ENCODE measurements around the gene NOD2.

Gene NOD2
- total RNA-seq: 2.5 to 15.6 reads per million in 2 donors

DNA sequence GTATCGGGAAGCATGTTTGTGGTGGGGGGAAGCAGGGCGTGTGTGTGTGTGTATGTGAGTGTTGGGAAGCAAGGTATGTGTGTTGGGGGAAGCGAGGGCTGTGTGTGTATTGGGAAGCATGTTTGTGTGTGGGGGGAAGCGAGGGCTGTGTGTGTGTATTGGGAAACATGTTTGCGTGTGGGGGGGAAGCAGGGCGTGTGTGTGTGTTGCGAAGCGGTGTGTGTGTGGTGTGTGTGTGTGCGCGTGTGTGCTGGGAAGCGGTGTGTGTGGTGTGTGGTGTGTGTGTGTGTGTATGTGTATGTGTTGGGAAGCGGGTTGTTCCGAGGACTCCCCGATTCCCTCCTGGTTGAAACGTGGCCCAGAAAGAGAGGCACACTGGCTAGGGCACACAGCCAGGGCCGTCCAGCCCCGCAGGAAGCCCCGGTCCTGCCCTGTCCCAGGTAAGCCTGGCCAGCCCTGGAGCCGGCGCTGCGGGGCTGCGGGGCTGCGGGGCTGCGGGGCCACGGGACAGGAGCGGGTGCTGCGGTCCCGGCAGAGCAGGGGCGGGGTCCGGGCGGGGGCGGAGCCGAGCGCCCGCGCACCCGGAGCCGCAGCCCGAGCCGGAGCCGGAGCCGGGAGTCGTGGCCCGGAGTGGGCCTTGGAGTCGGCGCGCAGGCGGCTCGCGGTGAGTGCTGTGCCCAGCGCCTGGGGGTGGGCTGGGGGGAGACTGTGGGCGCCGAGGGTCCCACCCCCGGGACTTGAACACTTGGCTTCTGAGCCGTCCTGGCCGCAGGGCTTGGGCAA is at the start of gene NOD2:
Gene NOD2 (plus strand): TSS at position 608 of the 783 bp plus-strand sequence. CDS start 5,890 bp downstream, outside the sequence.
- DNase-seq: no peak

DNA sequence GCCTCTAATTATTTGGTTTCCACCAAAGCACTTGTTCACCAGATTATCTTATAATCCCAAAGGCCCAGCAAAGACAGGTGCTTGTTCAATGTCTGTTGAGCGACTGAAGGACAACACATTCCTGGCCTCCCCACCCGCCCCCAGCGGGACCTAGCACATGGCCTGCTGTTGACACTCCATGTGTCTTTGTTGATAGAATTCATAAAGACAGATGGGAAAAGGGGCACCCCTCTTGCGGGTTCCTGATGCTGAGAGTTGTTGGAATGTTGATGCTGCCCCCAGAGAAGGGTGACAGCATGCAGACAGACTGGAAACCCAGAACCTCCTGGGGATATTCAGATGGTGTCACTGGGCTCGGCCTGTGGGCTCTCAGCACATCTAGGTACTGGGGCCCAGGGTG is 49.2 kb upstream of the NOD2 start:
- DNase-seq: no peak

GRCh38 chr16:50644729-50645128 is 48.7 kb upstream of the NOD2 start:
- no peak for DNase-seq

- DNase-seq: no peak
Observed at GRCh38 chr16:50645563-50646220, 47.7 kb upstream of the NOD2 start.

DNA sequence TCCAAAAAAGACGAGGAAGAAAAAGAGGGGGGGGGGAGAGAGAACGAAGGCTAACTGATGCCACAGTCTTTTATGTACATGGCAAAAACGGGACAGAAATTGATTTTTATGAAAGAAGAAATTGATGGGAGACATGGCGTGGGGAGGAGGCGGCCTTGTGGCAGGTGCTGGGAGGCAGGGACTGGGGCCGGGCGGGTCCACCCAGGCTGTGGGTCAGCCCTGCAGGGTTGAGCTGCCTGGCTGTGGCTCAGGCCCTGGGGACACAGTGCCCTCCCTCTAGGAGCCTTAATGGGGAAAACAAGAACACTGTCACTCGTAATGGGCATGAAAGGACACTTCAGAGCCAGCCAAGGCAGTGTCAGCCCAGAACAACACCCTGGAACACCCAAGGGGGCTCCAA is 47.1 kb upstream of the NOD2 start:
- no peak for DNase-seq

- no peak for DNase-seq
Observed at GRCh38 chr16:50651835-50652438, 41.5 kb upstream of the NOD2 start.

DNA sequence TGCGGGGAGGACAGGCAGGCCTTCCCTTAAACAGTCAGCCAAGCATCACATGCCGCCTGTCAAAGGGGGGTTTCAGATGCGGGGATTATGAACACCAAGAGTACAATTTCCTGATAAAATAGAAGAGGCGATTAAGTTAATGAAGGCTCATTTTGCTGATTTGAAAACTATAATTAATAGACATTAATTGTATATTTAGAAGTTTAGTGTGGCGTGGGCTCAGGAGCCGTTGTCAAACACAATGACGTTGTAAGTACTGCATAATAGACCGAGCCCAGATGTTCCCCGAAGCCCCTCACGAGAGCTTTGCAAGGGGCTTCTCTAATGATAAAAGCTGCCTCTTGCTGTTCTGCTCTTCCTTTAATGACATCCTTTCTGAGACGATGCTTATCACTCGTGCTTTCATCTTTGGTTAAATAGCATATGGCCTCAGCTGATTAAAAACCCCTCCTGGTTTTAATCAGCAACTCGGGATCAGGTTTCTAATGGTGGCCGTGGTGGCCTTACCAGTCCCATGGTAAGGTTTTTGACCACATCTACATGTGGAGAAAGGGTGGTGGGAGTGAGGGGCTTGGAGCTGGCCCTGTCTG is 40.5 kb upstream of the NOD2 start:
- no peak for DNase-seq

- no peak for DNase-seq
Observed at GRCh38 chr16:50653633-50654519, 39.5 kb upstream of the NOD2 start.

DNA sequence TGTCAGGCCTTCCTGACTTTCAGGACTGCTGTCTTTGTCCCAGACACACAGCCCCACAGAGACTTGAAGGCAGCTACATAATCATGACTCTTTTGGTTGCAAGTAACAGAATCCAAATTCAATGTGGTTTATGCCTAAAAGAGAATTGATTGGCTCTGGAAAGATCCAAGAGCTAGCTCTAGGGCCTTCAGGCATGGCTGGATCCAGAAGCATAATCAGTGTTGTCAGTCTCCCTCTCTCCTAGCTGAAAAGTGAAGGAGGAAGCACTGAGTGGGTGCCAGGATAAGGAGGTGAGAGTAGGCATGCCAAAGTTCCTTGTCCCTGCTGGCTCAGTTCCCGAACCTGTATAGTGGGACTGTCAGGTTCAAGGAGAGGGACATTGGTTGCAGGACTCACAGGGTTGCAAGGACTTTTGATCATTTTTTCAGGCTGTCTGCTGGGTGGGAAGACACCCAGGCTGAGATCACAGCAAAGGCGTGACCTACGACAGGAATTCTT is 37.8 kb upstream of the NOD2 start:
- DNase-seq: no peak

DNA sequence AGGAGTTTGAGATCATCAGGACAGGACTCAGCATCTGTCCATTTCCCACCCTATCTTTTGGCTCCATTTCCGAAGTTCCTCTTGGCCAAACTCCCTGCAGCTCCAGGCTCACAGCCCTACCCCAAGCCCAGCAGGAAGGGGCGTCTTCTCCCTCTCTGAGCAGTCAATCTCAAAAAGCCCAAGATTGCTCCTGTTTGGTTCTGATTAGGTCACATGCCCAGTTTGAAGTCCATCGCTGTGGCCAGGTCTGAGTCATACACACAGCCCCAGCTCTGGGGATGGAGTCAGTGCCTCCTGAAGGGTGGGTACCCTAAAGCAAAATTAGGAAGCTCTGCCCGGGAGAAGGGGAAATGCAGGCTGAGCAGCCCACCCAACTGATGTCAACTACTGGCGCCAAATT is 36.2 kb upstream of the NOD2 start:
- DNase-seq: no peak

DNA sequence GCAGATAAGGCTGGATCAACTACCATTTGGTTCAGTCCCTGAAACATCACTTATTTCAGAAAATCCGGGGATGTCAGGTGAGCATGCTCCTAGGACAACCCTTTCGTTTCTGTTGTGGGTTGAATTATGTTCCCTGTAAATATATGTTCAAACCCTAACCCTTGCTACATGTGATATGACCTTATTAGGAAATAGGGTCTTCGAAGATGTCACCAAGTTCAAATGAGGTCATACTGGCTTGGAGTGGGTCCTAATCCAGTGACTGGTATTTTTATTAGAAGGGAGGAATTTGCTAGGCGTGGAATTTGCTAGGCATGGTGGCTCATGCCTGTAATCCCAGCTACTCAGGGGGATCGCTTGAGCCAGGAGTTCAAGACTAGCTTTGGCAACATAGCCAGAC is 33.6 kb upstream of the NOD2 start:
- DNase-seq: no peak

GRCh38 chr16:50662306-50662940 is 31.0 kb upstream of the NOD2 start:
- no peak for DNase-seq

DNA sequence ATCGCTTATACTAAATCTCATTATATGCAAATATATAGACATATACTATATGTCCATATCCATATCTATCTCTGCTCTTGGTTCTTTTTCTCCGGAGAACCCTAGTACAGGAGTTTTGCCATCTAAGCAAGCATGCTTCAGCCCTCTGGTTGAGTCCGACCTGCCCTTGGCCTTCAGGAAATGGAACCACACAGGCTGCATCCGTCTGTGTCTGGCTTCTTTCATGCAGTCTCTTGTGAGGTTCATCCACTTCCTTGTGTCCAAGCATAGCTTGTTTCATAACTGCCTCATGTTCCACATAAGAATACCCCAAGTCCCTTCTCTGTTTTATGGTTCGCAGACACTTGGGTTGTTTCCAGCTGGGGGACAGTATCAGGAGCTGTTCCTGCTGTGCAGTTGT is 29.1 kb upstream of the NOD2 start:
- no peak for DNase-seq

DNA sequence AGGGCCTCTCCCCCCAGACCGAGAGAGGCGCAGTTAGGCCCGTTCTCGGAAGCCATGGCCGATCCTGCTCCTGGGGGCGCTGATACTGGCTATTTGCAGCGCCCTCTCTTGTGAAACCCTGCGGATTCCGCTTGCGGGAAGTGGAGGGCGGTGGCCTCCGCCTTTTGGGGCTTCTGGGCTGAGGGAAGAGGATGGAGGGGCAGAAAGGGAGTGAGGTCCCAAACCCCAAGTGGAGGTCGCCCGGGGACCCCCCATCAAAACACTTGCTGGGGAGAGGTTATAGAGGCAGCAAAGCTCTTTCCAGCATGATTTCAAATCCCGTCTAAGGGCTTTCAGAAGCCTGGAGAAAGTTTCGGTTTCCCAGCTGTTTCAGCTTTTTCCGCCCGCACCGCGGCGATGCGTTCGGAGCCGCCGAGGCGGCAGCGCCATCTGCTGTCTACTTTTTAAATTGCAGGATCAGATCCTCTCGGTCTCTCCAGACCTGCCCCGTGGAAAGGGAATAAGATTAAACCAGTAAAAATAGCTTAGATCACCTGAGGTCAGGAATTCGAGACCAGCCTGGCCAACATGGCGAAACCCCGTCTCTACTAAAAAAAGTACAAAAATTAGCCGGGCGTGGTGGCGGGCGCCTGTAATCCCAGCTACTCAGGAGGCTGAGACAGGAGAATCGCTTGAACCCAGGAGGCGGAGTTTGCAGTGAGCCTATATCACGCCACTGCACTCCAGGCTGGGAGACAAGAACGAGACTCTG is 28.1 kb upstream of the NOD2 start:
- peak; percentile 23 for DNase-seq

DNA sequence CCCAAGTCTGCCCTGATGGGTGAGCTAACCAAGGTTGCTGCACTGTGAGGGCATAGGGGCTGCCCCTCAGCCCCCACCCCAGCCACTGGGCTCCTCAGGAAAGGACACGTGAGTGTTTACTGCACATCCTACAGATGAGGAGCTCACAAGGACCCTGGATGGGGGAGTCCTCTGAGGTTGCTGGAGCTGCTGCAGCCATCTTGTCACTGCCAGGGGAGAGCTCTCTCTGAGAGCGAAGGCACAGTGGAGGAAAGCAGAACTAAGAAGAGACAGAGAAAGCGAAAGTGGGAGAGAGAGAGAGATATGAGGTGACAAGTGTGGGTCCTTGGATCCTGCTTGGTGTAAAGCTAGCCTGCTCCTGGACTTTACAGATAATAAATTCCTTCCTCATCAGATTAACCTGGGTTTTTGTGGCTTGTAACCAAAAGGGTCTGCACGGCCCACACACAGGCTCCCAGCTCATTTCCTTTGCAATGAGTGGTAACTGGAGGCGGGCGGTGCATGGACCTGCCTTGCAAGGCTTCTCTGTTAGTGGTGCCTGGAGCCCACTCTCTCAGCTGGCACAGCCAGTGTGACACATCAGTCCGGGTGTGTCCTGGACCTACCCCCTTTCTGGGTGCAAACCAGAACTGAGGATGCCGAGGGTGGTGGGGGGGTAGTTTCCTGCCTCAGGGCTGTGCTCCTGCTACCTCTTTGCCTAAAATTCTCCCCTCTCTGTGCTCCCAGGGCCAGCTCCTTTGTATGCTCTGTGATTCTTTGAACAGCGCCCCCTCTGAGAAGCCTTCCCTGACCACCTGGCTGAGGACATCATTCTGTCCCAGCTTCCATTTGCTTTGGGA is 26.5 kb upstream of the NOD2 start:
- no peak for DNase-seq

DNA sequence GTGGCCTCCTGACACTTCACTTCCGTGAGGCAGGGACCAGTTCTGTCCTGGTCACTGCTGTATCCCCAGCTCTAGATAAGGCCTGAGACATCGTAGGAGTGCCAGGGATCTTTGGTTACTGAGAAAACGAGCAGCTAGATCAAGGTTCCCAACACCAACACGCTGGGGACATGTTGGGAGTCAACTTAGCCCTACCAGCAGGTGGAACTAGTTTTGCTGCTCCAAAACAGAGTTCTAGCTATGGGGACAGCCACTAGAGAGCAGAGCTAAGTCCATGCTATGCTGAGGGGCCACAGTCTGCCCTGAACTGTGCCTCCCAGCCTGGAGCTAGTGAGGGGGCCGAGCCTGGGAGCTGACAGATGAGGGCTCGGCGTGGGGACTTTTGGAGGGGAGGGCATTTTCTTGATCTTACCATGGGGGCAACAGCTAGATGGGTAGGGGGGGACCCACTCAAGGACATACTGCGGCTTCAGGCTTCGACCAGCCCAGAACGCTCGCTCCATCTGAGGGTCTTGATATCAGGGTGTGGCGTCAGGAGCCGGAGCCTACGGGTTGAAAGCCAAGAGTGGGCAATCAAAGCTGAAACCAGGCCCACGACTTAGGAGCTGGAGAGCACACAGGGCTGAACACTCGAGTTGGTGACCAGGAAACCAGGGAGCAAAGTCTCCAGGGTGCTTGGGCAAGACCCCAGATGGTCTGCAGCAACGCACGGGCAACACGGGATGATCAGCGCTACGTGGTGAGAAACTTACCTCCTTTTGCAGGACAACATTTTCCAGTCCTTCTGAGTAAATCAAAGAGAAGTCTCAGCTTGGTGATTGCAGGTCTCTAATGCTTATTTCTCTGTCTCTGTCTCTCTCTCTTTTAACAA is 25.7 kb upstream of the NOD2 start:
- no peak for DNase-seq

DNA sequence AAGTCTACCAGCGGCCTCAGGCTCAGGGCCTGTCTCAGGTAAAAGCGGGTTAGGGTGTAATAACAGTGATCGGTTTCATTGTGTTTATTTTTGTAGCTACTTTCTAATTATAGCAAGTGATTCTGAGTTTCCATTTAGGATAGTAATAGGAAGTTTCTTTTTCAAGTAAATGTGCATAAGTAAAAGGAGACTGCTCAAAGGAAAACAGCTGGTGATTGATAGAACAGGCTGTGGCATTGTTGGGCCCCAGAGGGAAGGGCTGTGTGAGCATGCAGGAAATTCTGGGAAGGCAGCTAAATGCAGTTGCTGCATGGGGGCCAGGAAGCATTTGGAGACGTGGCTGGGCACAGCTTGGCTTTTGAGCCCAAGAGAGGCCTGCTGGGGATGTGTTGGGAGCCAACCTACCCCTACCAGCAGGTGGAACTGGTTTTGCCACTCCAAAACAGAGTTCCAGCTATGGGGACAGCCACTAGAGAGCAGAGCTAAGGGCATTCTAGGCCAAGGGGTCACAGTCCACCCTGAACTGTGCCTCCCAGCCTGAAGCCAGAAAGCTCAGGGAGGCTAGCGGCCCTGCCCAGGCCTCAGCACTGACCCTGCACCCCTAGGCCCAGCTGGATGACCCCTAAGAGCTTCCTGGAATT is 24.9 kb upstream of the NOD2 start:
- no peak for DNase-seq

- DNase-seq: no peak
Observed at GRCh38 chr16:50669741-50670140, 23.7 kb upstream of the NOD2 start.

- no peak for DNase-seq
Observed at GRCh38 chr16:50670476-50670875, 22.9 kb upstream of the NOD2 start.

Data from activated gamma-delta T cell (primary cell).